H1 (cell line): Measurements from ENCODE around the gene DAND5. TPM values are rescaled to one million over a fixed set of nuclear protein-coding genes. Genes with fewer than 3 reads are reported as not detected.

Experiments used
- GTF2F1 ChIP-seq: IDR thresholded peaks from 2 replicates; pipeline ENCODE4 v1.6.1; 2012; ENCODE audit warnings: low read depth, low read length, improper control_type of control experiment, borderline replicate concordance
- HDAC6 ChIP-seq: IDR thresholded peaks from one replicate; pipeline ENCODE4 v1.7.1; 2012; ENCODE audit warnings: low read depth, mild to moderate bottlenecking, inconsistent platforms, low read length, moderate library complexity
- polyA plus RNA-seq, 7 experiments: library from polyadenylated mRNA; depleted of rRNA in 3 of 7; stranded (reverse) in 5 of 7; unstranded in 2 of 7; fragments of >200 nt in 5 of 7; fragments of 200-250 nt in 2 of 7; gene quantifications; 1 replicate in 5 of 7; 2 replicates in 1 of 7; 4 replicates in 1 of 7; pipeline versions ENCODE4 v1.2.1 to v1.2.3, GENCODE V29; 2011 to 2013; ENCODE audit warnings: missing spikeins in 2 of 7, mixed read lengths in 2 of 7
- total RNA-seq: library from RNA; stranded (reverse); fragmentation: NEBNext Ultra II Directional; extraction: Animal tissue kit (Norgen Biotek cat#: 25700); gene quantifications from 2 replicates; pipeline ENCODE4 v1.2.1, GENCODE V29; 2021
- TF ChIP-seq, protein P1 (sequence below): IDR thresholded peaks from 2 replicates; pipeline ENCODE4 v1.6.1; 2011; ENCODE audit warnings: low read length, improper control_type of control experiment
- TF ChIP-seq, protein P2 (sequence below): IDR thresholded peaks from 2 replicates; pipeline ENCODE4 v1.6.1; 2012; ENCODE audit warnings: low read length, inconsistent platforms

The DAND5 gene
- total and polyA plus RNA-seq, 2 of the 8 experiments (the other 6 are each of a cell fraction or from before 2014, with no cell fraction given), result 0.14 to 0.17 TPM

DNA sequence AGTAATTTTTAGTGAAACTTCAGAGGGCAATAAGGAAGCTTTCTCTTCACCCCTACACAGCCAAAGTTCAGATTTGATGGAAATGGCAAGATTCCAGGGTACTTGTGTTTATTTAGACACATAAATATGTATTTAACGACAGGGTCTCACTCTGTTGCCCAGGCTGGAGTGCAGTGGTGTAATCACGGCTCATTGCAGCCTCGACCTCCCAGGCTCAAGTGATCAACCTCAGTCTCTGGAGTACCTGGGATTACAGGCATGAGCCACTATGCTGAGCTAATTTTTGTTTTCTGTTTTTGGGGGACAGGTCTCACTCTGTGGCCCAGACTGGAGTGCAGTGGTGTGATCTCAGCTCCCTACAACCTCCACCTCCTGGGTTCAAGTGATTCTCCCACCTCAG, 48.3 kb upstream of the DAND5 start (continued):
- TF ChIP-seq HDAC6 (no peak), GTF2F1 (no peak)
- TF ChIP-seq, protein P1, sequence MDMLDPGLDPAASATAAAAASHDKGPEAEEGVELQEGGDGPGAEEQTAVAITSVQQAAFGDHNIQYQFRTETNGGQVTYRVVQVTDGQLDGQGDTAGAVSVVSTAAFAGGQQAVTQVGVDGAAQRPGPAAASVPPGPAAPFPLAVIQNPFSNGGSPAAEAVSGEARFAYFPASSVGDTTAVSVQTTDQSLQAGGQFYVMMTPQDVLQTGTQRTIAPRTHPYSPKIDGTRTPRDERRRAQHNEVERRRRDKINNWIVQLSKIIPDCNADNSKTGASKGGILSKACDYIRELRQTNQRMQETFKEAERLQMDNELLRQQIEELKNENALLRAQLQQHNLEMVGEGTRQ, result no peak
- TF ChIP-seq, protein P2, sequence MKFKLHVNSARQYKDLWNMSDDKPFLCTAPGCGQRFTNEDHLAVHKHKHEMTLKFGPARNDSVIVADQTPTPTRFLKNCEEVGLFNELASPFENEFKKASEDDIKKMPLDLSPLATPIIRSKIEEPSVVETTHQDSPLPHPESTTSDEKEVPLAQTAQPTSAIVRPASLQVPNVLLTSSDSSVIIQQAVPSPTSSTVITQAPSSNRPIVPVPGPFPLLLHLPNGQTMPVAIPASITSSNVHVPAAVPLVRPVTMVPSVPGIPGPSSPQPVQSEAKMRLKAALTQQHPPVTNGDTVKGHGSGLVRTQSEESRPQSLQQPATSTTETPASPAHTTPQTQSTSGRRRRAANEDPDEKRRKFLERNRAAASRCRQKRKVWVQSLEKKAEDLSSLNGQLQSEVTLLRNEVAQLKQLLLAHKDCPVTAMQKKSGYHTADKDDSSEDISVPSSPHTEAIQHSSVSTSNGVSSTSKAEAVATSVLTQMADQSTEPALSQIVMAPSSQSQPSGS, result no peak
